ENCODE results near the gene ZCCHC17. TPM values are rescaled to one million over a fixed set of nuclear protein-coding genes. Genes with fewer than 3 reads are reported as not detected.

ZCCHC17 gene
- total RNA-seq, 1 donor: 30.4 TPM

GRCh38 chr1:31387612-31388011 is 90.8 kb downstream of the ZCCHC17 start:
- Histone ChIP-seq H3K79me2 (ENCODE audit: insufficient read depth, low read length) (no peaks in the 10 kb centered on the region), H3K27me3 (ENCODE audit: insufficient read depth, low read length) (no peaks in the 10 kb centered on the region), H2AFZ (ENCODE audit: low read length) (no peak overlapping the region), H3K36me3 (ENCODE audit: insufficient read depth, low read length) (no peaks in the 10 kb centered on the region), H3K4me1 (ENCODE audit: insufficient read depth, low read length) (peaks cover 3% of the 10 kb centered on the region), H3K4me2 (ENCODE audit: insufficient read depth, low read length) (no peak overlapping the region), H3K9me3 (ENCODE audit: low read depth, low read length) (no peaks in the 10 kb centered on the region), H3K4me3 (ENCODE audit: insufficient read depth, low read length) (no peak overlapping the region), H4K20me1 (ENCODE audit: insufficient read depth, low read length) (no peaks in the 10 kb centered on the region), H3K27ac (ENCODE audit: low read depth, low read length) (no peak overlapping the region)
- no peak for DNase-seq (ENCODE audit: insufficient read length, low spot score, missing footprints)
- TF ChIP-seq, protein P1, sequence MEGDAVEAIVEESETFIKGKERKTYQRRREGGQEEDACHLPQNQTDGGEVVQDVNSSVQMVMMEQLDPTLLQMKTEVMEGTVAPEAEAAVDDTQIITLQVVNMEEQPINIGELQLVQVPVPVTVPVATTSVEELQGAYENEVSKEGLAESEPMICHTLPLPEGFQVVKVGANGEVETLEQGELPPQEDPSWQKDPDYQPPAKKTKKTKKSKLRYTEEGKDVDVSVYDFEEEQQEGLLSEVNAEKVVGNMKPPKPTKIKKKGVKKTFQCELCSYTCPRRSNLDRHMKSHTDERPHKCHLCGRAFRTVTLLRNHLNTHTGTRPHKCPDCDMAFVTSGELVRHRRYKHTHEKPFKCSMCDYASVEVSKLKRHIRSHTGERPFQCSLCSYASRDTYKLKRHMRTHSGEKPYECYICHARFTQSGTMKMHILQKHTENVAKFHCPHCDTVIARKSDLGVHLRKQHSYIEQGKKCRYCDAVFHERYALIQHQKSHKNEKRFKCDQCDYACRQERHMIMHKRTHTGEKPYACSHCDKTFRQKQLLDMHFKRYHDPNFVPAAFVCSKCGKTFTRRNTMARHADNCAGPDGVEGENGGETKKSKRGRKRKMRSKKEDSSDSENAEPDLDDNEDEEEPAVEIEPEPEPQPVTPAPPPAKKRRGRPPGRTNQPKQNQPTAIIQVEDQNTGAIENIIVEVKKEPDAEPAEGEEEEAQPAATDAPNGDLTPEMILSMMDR (IDR thresholded peaks at IDR 0.05; ENCODE audit: extremely low read depth, low read depth, low read length): no peak

DNA sequence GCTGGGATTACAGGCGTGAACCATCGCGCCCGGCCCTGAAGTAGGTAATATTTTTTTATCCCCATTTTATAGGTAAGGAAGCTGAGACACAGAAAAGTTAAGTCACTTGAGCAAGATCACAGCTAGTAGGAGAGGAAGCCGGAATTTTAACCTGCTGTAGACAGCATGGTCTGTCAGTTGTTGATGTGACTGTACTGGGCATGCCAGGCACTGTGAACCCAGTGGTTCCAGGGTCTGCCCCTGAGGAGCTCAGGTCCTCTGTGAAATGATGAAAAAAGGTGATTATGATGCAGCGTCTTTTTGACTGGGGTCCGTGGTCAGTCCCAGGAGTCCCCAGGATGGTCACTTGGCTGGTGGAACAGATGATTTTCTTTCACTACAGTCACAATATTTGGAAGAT is 92.8 kb downstream of the ZCCHC17 start:
- DNase-seq (ENCODE audit: insufficient read length, low spot score, missing footprints): no peak
- Histone ChIP-seq H3K27me3 (ENCODE audit: insufficient read depth, low read length) (no peaks in the 10 kb centered on the region), H3K79me2 (ENCODE audit: insufficient read depth, low read length) (no peaks in the 10 kb centered on the region), H3K36me3 (ENCODE audit: insufficient read depth, low read length) (no peaks in the 10 kb centered on the region), H3K4me1 (ENCODE audit: insufficient read depth, low read length) (no peaks in the 10 kb centered on the region), H3K4me2 (ENCODE audit: insufficient read depth, low read length) (no peak overlapping the region), H3K27ac (ENCODE audit: low read depth, low read length) (no peak overlapping the region), H3K4me3 (ENCODE audit: insufficient read depth, low read length) (no peak overlapping the region), H2AFZ (ENCODE audit: low read length) (no peak overlapping the region), H3K9me3 (ENCODE audit: low read depth, low read length) (no peaks in the 10 kb centered on the region), H4K20me1 (ENCODE audit: insufficient read depth, low read length) (no peaks in the 10 kb centered on the region)
- TF ChIP-seq, protein P1 (IDR thresholded peaks at IDR 0.05; ENCODE audit: extremely low read depth, low read depth, low read length): no peak

- Histone ChIP-seq H3K27me3 (ENCODE audit: insufficient read depth, low read length) (no peaks in the 10 kb centered on the region), H2AFZ (ENCODE audit: low read length) (no peak overlapping the region), H3K36me3 (ENCODE audit: insufficient read depth, low read length) (no peaks in the 10 kb centered on the region), H3K79me2 (ENCODE audit: insufficient read depth, low read length) (no peaks in the 10 kb centered on the region), H3K9me3 (ENCODE audit: low read depth, low read length) (no peaks in the 10 kb centered on the region), H3K27ac (ENCODE audit: low read depth, low read length) (no peak overlapping the region), H3K4me3 (ENCODE audit: insufficient read depth, low read length) (no peak overlapping the region), H3K4me1 (ENCODE audit: insufficient read depth, low read length) (peaks cover 3% of the 10 kb centered on the region), H4K20me1 (ENCODE audit: insufficient read depth, low read length) (no peaks in the 10 kb centered on the region), H3K4me2 (ENCODE audit: insufficient read depth, low read length) (no peak overlapping the region)
- TF ChIP-seq, protein P1 (IDR thresholded peaks at IDR 0.05; ENCODE audit: extremely low read depth, low read depth, low read length): no peak
- DNase-seq (ENCODE audit: insufficient read length, low spot score, missing footprints): no peak
Observed at GRCh38 chr1:31390071-31390470, 93.2 kb downstream of the ZCCHC17 start.

DNA sequence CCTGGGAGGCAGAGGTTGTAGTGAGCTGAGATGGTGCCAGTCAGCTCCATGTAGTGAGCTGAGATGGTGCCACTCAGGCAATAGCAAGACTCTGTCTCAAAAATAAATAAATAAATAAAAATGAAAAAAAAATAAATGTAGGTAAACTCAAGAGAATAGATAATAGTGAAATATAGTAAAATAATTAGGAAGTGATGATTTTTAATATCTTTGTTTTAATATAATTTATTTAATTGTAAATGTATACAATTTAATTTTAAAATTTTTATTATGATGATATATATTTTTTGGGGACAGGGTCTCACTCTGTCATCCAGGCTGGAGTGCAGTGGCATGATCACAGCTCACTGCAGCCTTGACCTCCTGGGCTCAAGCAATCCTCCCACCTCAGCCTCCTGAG is 96.6 kb downstream of the ZCCHC17 start:
- H3K79me2 ChIP-seq (ENCODE audit: insufficient read depth, low read length): no peaks in the 10 kb centered on the region
- H3K4me1 ChIP-seq (ENCODE audit: insufficient read depth, low read length): peaks cover 25% of the 10 kb centered on the region
- TF ChIP-seq, protein P1 (IDR thresholded peaks at IDR 0.05; ENCODE audit: extremely low read depth, low read depth, low read length): no peak
- H2AFZ ChIP-seq (ENCODE audit: low read length): no peak overlapping the region
- H3K36me3 ChIP-seq (ENCODE audit: insufficient read depth, low read length): no peaks in the 10 kb centered on the region
- no peaks in the 10 kb centered on the region for H4K20me1 ChIP-seq (ENCODE audit: insufficient read depth, low read length)
- H3K27me3 ChIP-seq (ENCODE audit: insufficient read depth, low read length): no peaks in the 10 kb centered on the region
- no peak for DNase-seq (ENCODE audit: insufficient read length, low spot score, missing footprints)
- no peak overlapping the region for H3K27ac ChIP-seq (ENCODE audit: low read depth, low read length)
- no peak overlapping the region for H3K4me3 ChIP-seq (ENCODE audit: insufficient read depth, low read length)
- H3K4me2 ChIP-seq (ENCODE audit: insufficient read depth, low read length): no peak overlapping the region
- H3K9me3 ChIP-seq (ENCODE audit: low read depth, low read length): no peaks in the 10 kb centered on the region
